Activated CD4-positive, alpha-beta T cell treated with anti-CD3 and anti-CD28 coated beads, Interleukin-2, amount 10 ng/mL, durations not matched to agents 7 days and 5 days (primary cell): ENCODE measurements around the gene PRX. TPM values are rescaled to one million over a fixed set of nuclear protein-coding genes. Genes with fewer than 3 reads are reported as not detected.
"Not testable (repeated sequence)": the region's sequence is repeated elsewhere in the genome, so short reads cannot be mapped to it uniquely, and the experiment has no call there.

Experiments used
- CTCF ChIA-PET: fragments of 350-600 bp; sonication (Branson Sonifier 250); formaldehyde crosslinking; loops from one replicate; lab custom pipeline; 2021; ENCODE audit warnings: antibody characterized with exemption; lab: Charles Lee
- POLR2A ChIA-PET: fragments of 350-600 bp; sonication (Branson Sonifier 250); formaldehyde crosslinking; loops from one replicate; lab custom pipeline; 2021; ENCODE audit warnings: antibody characterized with exemption; lab: Charles Lee
- DNase-seq: peaks from one replicate; pipeline ENCODE4 v3.0.0-alpha.2; 2020
- H3K27ac Mint-ChIP-seq: one replicate; pipeline ENCODE4 v1.8.0; 2021; ENCODE audit warnings: mild to moderate bottlenecking, moderate library complexity, mixed read lengths
- H3K27me3 Mint-ChIP-seq: one replicate; pipeline ENCODE4 v1.8.0; 2021; ENCODE audit warnings: mixed read lengths
- H3K36me3 Mint-ChIP-seq: one replicate; pipeline ENCODE4 v1.8.0; 2021; ENCODE audit warnings: low read depth, mixed read lengths
- H3K4me1 Mint-ChIP-seq: one replicate; pipeline ENCODE4 v1.8.0; 2021; ENCODE audit warnings: mixed read lengths
- H3K4me3 Mint-ChIP-seq: one replicate; pipeline ENCODE4 v1.8.0; 2021; ENCODE audit warnings: mild to moderate bottlenecking, moderate library complexity, mixed read lengths
- H3K9me3 Mint-ChIP-seq: one replicate; pipeline ENCODE4 v1.8.0; 2021; ENCODE audit warnings: mixed read lengths
- total RNA-seq, 2 experiments: library from RNA; stranded (reverse); gene quantifications; one replicate each; pipeline ENCODE4 v1.2.3, GENCODE V29; 2021

PRX gene
- total RNA-seq, 2 experiments from 2014 or later = 0.75 to 0.94 TPM

- POLR2A ChIA-PET, H3K27me3 Mint-ChIP-seq, H3K4me3 Mint-ChIP-seq, DNase-seq, H3K36me3 Mint-ChIP-seq, H3K9me3 Mint-ChIP-seq, H3K27ac Mint-ChIP-seq: not testable (repeated sequence)
- peaks cover 22% of the 10 kb centered on the region for H3K4me1 Mint-ChIP-seq
- CTCF ChIA-PET = interaction anchor here (0.6 to 2.0 kb wide), 3 partner anchors 10 to 1448 kb away, joined by 4 to 6 read pairs (median 5); partner anchors contain the start of gene BLVRB
Observed at GRCh38 chr19:40430242-40430641, 17.1 kb upstream of the PRX start.

DNA sequence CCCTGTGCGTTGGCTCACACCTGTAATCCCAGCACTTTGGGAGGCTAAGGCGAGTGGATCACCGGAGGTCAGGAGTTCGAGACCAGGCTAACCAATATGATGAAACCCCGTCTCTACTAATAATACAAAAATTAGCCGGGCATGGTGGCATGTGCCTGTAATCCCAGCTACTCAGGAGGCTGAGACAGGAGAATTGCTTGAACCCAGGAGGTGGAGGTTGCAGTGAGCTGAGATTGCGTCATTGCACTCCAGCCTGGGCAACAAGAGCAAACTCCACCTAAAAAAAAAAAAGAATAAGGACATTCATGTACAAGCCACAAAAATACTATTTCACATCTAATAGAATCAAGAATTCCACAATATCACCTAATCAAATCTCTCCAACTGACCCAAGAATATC lies 15.0 kb upstream of the PRX start:
- H3K4me3 Mint-ChIP-seq, H3K27me3 Mint-ChIP-seq, POLR2A ChIA-PET, H3K27ac Mint-ChIP-seq, H3K9me3 Mint-ChIP-seq, H3K36me3 Mint-ChIP-seq, DNase-seq: not testable (repeated sequence)
- H3K4me1 Mint-ChIP-seq = peaks cover 23% of the 10 kb centered on the region
- CTCF ChIA-PET = interaction anchor here (3.0 kb wide), 1 partner anchor 13 kb away, joined by 10 read pairs; no protein-coding TSS in a partner anchor

GRCh38 chr19:40425450-40426287 lies 12.5 kb upstream of the PRX start, which contains the start of gene SERTAD1:
SERTAD1 (minus strand) TSS chr19:40425992; CDS start chr19:40423546, 2,446 bp downstream.
- H3K9me3 Mint-ChIP-seq = no peaks in the 10 kb centered on the region
- H3K4me3 Mint-ChIP-seq = peak within 1 kb of the TSS; percentile 99
- POLR2A ChIA-PET = no interaction called here
- no peaks in the 10 kb centered on the region for H3K27me3 Mint-ChIP-seq
- CTCF ChIA-PET = interaction anchor here (0.5 to 3.0 kb wide), 8 partner anchors 8 to 394 kb away, joined by 3 to 20 read pairs (median 4); partner anchors contain the start of gene SERTAD3
- H3K36me3 Mint-ChIP-seq = peaks cover 10% of the 10 kb centered on the region
- DNase-seq = peak; percentile 100
- peaks cover 33% of the 10 kb centered on the region for H3K4me1 Mint-ChIP-seq
- H3K27ac Mint-ChIP-seq = peak within 1 kb of the TSS; percentile 98

GRCh38 chr19:40424637-40425449 lies 11.7 kb upstream of the PRX start:
- DNase-seq = no peak
- no peaks in the 10 kb centered on the region for H3K9me3 Mint-ChIP-seq
- peaks cover 37% of the 10 kb centered on the region for H3K4me1 Mint-ChIP-seq
- peak overlapping the region; percentile 99 for H3K4me3 Mint-ChIP-seq
- POLR2A ChIA-PET = no interaction called here
- H3K36me3 Mint-ChIP-seq = peaks cover 10% of the 10 kb centered on the region
- H3K27me3 Mint-ChIP-seq = no peaks in the 10 kb centered on the region
- peak overlapping the region; percentile 98 for H3K27ac Mint-ChIP-seq
- CTCF ChIA-PET = interaction anchor here (0.7 to 1.2 kb wide), 3 partner anchors 8 to 176 kb away, joined by 3 to 7 read pairs (median 3); partner anchors contain the start of gene LTBP4

- Mint-ChIP-seq H3K9me3 (no peaks in the 10 kb centered on the region), H3K36me3 (peaks cover 10% of the 10 kb centered on the region), H3K4me3 (peak overlapping the region; percentile 19), H3K4me1 (peaks cover 40% of the 10 kb centered on the region), H3K27ac (peak overlapping the region; percentile 46), H3K27me3 (no peaks in the 10 kb centered on the region)
- ChIA-PET CTCF (interaction anchor here (0.8 to 1.2 kb wide), 2 partner anchors 8 to 9 kb away, joined by 3 to 7 read pairs; no protein-coding TSS in a partner anchor), POLR2A (no interaction called here)
- DNase-seq = no peak
Observed at GRCh38 chr19:40423938-40424337, 10.8 kb upstream of the PRX start.

DNA sequence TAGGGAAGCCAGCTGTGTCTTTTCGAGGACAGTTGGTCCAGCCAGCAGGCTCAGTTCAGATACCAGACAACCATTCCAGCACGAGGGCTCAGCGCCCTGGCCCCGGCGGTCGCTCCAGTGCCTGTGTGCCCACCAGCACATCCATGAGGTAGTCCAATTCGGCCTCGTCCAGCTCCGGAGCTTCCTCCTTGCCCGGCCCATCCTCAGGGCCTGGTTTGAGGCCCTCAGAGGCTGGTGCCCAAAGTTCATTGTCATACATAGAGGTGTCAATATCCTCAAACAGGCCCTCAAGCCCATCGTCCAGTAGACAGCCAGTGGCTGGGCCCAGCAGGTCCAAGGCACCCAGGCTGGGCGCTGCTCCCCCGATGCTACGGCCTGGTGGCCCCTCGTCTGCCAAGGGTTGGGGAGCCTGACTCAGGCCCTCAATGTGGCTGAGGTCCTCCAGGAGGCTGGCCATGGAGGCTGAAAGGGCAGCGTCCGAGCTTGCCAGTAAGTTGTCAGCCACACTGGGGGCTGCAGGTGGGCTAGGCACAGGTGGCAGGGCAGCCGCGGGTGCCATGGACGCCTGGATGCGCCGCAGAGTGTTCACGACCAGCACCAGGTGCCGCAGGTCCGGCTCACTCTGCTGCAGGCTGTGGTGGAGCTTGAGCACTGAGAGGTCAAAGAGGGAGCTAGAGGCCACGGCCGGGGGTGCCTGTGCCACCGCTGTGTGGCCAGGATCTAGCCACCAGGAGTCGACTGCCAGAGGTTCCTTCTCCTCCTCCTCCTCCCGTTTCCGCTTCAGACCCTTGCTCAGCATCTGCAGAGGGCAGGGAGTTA lies 9.8 kb upstream of the PRX start:
- Mint-ChIP-seq H3K4me3 (no peak overlapping the region), H3K9me3 (no peaks in the 10 kb centered on the region), H3K4me1 (peaks cover 45% of the 10 kb centered on the region), H3K36me3 (peaks cover 10% of the 10 kb centered on the region), H3K27me3 (no peaks in the 10 kb centered on the region), H3K27ac (peak overlapping the region; percentile 97)
- ChIA-PET CTCF (no interaction called here), POLR2A (no interaction called here)
- no peak for DNase-seq

- Mint-ChIP-seq H3K36me3 (peaks cover 10% of the 10 kb centered on the region), H3K27me3 (no peaks in the 10 kb centered on the region), H3K9me3 (no peaks in the 10 kb centered on the region), H3K27ac (peak overlapping the region; percentile 97), H3K4me1 (peaks cover 51% of the 10 kb centered on the region), H3K4me3 (peak overlapping the region; percentile 80)
- ChIA-PET POLR2A (no interaction called here), CTCF (interaction anchor here (2.4 to 3.2 kb wide), 2 partner anchors 21 to 43 kb away, joined by 14 read pairs; partner anchors contain the start of gene BLVRB)
- no peak for DNase-seq
Observed at GRCh38 chr19:40421993-40422747, 9.0 kb upstream of the PRX start.

- POLR2A ChIA-PET = no interaction called here
- H3K9me3 Mint-ChIP-seq = no peaks in the 10 kb centered on the region
- H3K4me1 Mint-ChIP-seq = peaks cover 55% of the 10 kb centered on the region
Observed at GRCh38 chr19:40420766-40421765, 7.9 kb upstream of the PRX start.

DNA sequence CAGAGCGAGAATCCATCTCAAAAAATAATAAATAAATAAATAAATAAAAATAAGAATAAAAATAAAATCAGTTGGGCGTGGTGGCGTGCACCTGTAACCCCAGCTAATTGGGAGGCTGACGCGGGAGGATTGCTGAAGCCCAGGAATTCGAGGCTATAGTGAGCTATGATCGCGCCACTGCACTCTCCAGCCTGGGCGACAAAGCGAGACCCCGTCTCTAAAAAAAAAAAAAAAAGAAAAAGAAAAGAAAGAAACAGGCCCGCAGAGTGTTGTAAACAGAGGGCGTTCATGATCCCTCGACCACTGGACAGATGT lies 7.2 kb upstream of the PRX start:
- Mint-ChIP-seq H3K27me3 (no peaks in the 10 kb centered on the region), H3K4me1 (peaks cover 59% of the 10 kb centered on the region), H3K27ac (peak overlapping the region; percentile 97), H3K9me3 (no peaks in the 10 kb centered on the region), H3K36me3 (peaks cover 10% of the 10 kb centered on the region), H3K4me3 (peak overlapping the region; percentile 80)
- ChIA-PET POLR2A (no interaction called here), CTCF (interaction anchor here (0.6 to 3.2 kb wide), 20 partner anchors 9 to 1968 kb away, joined by 3 to 19 read pairs (median 4); partner anchors contain the start of gene BLVRB)
- DNase-seq = no peak

More at GRCh38 chr19:40420766-40421765, 7.9 kb upstream of the PRX start:
- peak overlapping the region; percentile 80 for H3K4me3 Mint-ChIP-seq
- CTCF ChIA-PET = interaction anchor here (0.6 to 3.2 kb wide), 18 partner anchors 9 to 595 kb away, joined by 3 to 19 read pairs (median 5); partner anchors contain the start of gene BLVRB
- H3K36me3 Mint-ChIP-seq = peaks cover 10% of the 10 kb centered on the region
- H3K27ac Mint-ChIP-seq = peak overlapping the region; percentile 97
- DNase-seq = peak; percentile 75
- no peaks in the 10 kb centered on the region for H3K27me3 Mint-ChIP-seq

DNA sequence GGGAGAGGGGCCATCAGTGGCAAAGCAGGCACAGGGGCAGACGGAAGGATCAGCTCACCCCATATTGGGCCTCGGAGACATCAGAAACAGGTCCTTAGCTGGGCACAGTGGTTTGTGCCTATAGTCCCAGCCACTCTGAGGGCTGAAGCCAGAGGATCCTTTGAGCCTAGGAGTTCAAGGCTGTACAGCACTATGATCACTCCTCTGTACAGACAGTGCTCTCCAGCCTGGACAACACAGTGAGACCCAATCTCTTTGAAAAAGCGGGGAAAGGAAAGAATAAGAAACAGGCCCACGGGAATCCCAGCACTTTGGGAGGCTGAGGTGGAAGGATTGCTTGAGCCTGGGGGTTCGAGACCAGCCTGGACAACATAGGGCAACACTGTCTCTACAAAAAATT lies 6.6 kb upstream of the PRX start:
- Mint-ChIP-seq H3K9me3 (no peaks in the 10 kb centered on the region), H3K27me3 (no peaks in the 10 kb centered on the region), H3K27ac (peak overlapping the region; percentile 44), H3K36me3 (peaks cover 9% of the 10 kb centered on the region), H3K4me3 (peak overlapping the region; percentile 53), H3K4me1 (peaks cover 56% of the 10 kb centered on the region)
- no peak for DNase-seq
- ChIA-PET POLR2A (no interaction called here), CTCF (interaction anchor here (0.6 to 3.2 kb wide), 14 partner anchors 9 to 1969 kb away, joined by 3 to 19 read pairs (median 6); partner anchors contain the start of gene BLVRB)
